G401 (cell line): ENCODE results near the gene DCP1B. TPM values are rescaled to one million over a fixed set of nuclear protein-coding genes. Genes with fewer than 3 reads are reported as not detected.
A peak's percentile ranks its signal among the peaks of the same experiment; 100 is the strongest.

ENCODE experiments used
- DNase-seq: peaks from one replicate; pipeline ENCODE4 v3.0.0-alpha.2; 2015; ENCODE audit warnings: low spot score
- in situ Hi-C: cut with HindIII; loops from 2 replicates; pipeline ENCODE4 v1.10.0; 2016; ENCODE audit warnings: low sequenced_read_pairs, mixed read lengths
- total RNA-seq: library from RNA; depleted of rRNA; stranded (reverse); fragments of >200 nt; shearing (Covaris generic); gene quantifications from 2 replicates; pipeline ENCODE4 v1.2.3, GENCODE V29; 2014

Gene DCP1B
- total RNA-seq, 1 experiment from 2014 or later = 20.6 TPM

- DNase-seq = no peak
- in situ Hi-C loops = no loop called here
Measured at GRCh38 chr12:2019126-2019525, 14.9 kb upstream of the DCP1B start.

- in situ Hi-C loops = no loop called here
- no peak for DNase-seq
Measured at GRCh38 chr12:2018391-2018790, 14.1 kb upstream of the DCP1B start.

GRCh38 chr12:2017546-2018337 is 13.5 kb upstream of the DCP1B start:
- in situ Hi-C loops = no loop called here
- peak; percentile 64 for DNase-seq

GRCh38 chr12:2016862-2017545 is 12.7 kb upstream of the DCP1B start:
- in situ Hi-C loops = no loop called here

GRCh38 chr12:2014231-2014630 is 10.0 kb upstream of the DCP1B start:
- in situ Hi-C loops = no loop called here
- DNase-seq = no peak

More at GRCh38 chr12:2016862-2017545, 12.7 kb upstream of the DCP1B start:
- DNase-seq = no peak

- peak; percentile 19 for DNase-seq
- in situ Hi-C loops = no loop called here
Measured at GRCh38 chr12:2013527-2014223, 9.4 kb upstream of the DCP1B start.

GRCh38 chr12:2013086-2013485 is 8.8 kb upstream of the DCP1B start:
- in situ Hi-C loops = no loop called here
- no peak for DNase-seq

- DNase-seq = no peak
- in situ Hi-C loops = no loop called here
Measured at GRCh38 chr12:2011643-2012607, 7.7 kb upstream of the DCP1B start.

- in situ Hi-C loops = no loop called here
- DNase-seq = no peak
Measured at GRCh38 chr12:2009623-2010022, 5.4 kb upstream of the DCP1B start.

GRCh38 chr12:2008677-2009076 is 4.4 kb upstream of the DCP1B start:
- in situ Hi-C loops = no loop called here
- no peak for DNase-seq

GRCh38 chr12:2003676-2004112 is 563 bp downstream of the DCP1B start:
- peak; percentile 60 for DNase-seq

GRCh38 chr12:1995205-1995896 is 8.9 kb downstream of the DCP1B start:
- no peak for DNase-seq
- in situ Hi-C loops = no loop called here

More at GRCh38 chr12:2003676-2004112, 563 bp downstream of the DCP1B start:
- in situ Hi-C loops = no loop called here

GRCh38 chr12:1994429-1995143 is 9.7 kb downstream of the DCP1B start:
- in situ Hi-C loops = no loop called here
- no peak for DNase-seq

GRCh38 chr12:1993871-1994371 is 10.3 kb downstream of the DCP1B start:
- in situ Hi-C loops = no loop called here
- DNase-seq = no peak

- DNase-seq = no peak
- in situ Hi-C loops = no loop called here
Measured at GRCh38 chr12:1993341-1993740, 10.9 kb downstream of the DCP1B start.

GRCh38 chr12:1992732-1993131 is 11.5 kb downstream of the DCP1B start:
- DNase-seq = no peak
- in situ Hi-C loops = no loop called here

- DNase-seq = no peak
- in situ Hi-C loops = no loop called here
Measured at GRCh38 chr12:1989111-1989510, 15.1 kb downstream of the DCP1B start.

GRCh38 chr12:1984759-1985158 is 19.5 kb downstream of the DCP1B start:
- in situ Hi-C loops = no loop called here
- DNase-seq = no peak
